ENCODE data around the gene WWC1.

DNA sequence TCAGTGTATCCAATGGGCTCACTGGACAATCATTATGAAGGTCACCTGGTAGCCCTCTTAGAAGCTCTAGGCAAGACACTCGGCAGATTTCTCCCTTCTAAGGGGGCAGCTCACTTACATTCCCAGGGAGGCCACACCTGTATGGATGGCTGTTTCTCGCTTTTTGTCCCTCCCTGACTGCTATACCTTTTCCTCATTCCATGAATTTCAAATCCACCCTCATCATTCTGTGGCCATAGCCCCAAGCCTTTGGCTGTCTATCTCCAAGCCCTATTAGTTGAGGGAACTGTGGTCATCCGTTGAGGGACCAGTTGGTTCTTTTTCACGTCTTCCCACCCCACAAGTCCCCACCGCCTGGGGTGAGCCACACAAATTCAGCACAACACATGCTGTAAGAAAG, 109.8 kb downstream of the WWC1 start:
- TF ChIP-seq POLR2A (IDR thresholded peaks at IDR 0.05; ENCODE audit: borderline replicate concordance, extremely low read depth, insufficient read depth, insufficient read length) (no peak), RAD21 (IDR thresholded peaks at IDR 0.05; ENCODE audit: low read depth) (no peak), CBX3 (IDR thresholded peaks at IDR 0.05; ENCODE audit: low read depth) (no peak), ZNF274 (IDR thresholded peaks at IDR 0.05; ENCODE audit: low read depth, low read length) (no peak), CEBPB (IDR thresholded peaks at IDR 0.05; ENCODE audit: low read depth) (no peak), YY1 (IDR thresholded peaks at IDR 0.05; ENCODE audit: extremely low read depth, insufficient replicate concordance, low read depth, low read length) (no peak), SP1 (IDR thresholded peaks at IDR 0.05; ENCODE audit: low read depth) (no peak), POLR2AphosphoS5 (IDR thresholded peaks at IDR 0.05; ENCODE audit: low read depth, low read length) (no peak), TCF7L2 (IDR thresholded peaks at IDR 0.05; ENCODE audit: borderline replicate concordance, extremely low read depth, insufficient read depth, insufficient read length) (no peak), EZH2 (IDR thresholded peaks at IDR 0.05) (no peak), EGR1 (IDR thresholded peaks at IDR 0.05; ENCODE audit: low read depth) (no peak)
- TF ChIP-seq, protein P1, sequence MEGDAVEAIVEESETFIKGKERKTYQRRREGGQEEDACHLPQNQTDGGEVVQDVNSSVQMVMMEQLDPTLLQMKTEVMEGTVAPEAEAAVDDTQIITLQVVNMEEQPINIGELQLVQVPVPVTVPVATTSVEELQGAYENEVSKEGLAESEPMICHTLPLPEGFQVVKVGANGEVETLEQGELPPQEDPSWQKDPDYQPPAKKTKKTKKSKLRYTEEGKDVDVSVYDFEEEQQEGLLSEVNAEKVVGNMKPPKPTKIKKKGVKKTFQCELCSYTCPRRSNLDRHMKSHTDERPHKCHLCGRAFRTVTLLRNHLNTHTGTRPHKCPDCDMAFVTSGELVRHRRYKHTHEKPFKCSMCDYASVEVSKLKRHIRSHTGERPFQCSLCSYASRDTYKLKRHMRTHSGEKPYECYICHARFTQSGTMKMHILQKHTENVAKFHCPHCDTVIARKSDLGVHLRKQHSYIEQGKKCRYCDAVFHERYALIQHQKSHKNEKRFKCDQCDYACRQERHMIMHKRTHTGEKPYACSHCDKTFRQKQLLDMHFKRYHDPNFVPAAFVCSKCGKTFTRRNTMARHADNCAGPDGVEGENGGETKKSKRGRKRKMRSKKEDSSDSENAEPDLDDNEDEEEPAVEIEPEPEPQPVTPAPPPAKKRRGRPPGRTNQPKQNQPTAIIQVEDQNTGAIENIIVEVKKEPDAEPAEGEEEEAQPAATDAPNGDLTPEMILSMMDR (IDR thresholded peaks at IDR 0.05 in 2 of 3, conservative IDR thresholded peaks at IDR 0.05 in 1 of 3; ENCODE audit: borderline replicate concordance in 1 of 3, insufficient read depth in 1 of 3, low read depth in 2 of 3, low read length in 2 of 3), result no peak
- TF ChIP-seq, protein P2, sequence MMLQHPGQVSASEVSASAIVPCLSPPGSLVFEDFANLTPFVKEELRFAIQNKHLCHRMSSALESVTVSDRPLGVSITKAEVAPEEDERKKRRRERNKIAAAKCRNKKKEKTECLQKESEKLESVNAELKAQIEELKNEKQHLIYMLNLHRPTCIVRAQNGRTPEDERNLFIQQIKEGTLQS (IDR thresholded peaks at IDR 0.05), result no peak
- TF ChIP-seq, protein P3, sequence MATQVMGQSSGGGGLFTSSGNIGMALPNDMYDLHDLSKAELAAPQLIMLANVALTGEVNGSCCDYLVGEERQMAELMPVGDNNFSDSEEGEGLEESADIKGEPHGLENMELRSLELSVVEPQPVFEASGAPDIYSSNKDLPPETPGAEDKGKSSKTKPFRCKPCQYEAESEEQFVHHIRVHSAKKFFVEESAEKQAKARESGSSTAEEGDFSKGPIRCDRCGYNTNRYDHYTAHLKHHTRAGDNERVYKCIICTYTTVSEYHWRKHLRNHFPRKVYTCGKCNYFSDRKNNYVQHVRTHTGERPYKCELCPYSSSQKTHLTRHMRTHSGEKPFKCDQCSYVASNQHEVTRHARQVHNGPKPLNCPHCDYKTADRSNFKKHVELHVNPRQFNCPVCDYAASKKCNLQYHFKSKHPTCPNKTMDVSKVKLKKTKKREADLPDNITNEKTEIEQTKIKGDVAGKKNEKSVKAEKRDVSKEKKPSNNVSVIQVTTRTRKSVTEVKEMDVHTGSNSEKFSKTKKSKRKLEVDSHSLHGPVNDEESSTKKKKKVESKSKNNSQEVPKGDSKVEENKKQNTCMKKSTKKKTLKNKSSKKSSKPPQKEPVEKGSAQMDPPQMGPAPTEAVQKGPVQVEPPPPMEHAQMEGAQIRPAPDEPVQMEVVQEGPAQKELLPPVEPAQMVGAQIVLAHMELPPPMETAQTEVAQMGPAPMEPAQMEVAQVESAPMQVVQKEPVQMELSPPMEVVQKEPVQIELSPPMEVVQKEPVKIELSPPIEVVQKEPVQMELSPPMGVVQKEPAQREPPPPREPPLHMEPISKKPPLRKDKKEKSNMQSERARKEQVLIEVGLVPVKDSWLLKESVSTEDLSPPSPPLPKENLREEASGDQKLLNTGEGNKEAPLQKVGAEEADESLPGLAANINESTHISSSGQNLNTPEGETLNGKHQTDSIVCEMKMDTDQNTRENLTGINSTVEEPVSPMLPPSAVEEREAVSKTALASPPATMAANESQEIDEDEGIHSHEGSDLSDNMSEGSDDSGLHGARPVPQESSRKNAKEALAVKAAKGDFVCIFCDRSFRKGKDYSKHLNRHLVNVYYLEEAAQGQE (IDR thresholded peaks at IDR 0.05; ENCODE audit: low read depth), result no peak
